ENCODE data around the gene TCF7L1.

The TCF7L1 gene, protein sequence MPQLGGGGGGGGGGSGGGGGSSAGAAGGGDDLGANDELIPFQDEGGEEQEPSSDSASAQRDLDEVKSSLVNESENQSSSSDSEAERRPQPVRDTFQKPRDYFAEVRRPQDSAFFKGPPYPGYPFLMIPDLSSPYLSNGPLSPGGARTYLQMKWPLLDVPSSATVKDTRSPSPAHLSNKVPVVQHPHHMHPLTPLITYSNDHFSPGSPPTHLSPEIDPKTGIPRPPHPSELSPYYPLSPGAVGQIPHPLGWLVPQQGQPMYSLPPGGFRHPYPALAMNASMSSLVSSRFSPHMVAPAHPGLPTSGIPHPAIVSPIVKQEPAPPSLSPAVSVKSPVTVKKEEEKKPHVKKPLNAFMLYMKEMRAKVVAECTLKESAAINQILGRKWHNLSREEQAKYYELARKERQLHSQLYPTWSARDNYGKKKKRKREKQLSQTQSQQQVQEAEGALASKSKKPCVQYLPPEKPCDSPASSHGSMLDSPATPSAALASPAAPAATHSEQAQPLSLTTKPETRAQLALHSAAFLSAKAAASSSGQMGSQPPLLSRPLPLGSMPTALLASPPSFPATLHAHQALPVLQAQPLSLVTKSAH

DNA sequence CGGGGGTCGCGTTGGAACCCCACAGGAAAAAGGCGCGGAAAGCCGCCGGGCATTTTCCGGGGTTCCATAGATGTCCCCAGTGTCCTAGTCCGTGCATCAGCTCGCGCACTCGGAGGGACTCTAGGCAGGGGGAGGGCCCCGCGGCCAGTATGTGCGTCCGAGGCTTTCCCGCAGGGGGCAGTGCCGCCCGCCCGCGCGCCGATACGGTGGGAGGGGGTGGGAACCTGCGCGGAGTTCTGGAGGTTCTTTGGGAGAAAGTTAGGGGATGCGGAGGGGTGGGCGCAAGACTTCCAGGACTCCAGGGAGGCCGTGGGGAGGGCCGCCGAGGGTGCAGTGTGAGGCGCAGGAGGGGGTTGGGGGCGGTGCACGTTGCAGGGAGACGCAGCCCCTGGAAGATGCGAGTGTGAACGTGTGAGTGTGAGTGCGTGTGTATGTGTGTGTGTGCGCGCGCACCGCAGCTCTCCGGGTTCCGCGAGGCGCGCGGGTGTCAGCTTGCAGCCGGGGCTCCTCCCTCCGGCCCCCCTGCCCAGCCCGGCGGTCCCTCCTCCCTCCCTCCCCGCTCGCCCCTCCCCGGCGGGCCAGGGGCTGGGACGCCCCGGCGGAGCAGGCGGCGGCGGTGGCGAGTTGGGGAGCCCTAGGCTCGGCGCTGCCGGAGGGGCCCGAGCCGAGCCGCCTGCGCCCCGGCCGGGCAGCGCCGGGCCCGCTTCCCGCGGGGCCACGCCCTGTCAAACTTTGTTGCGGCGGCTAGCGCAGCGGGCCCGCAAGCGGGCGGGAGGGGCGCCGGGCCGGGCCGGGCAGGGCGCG, at the start of gene TCF7L1:
Gene TCF7L1 (plus strand): TSS at position 559 of the 804 bp plus-strand sequence. CDS start 293 bp downstream, outside the sequence.
- TF ChIP-seq, protein P1, sequence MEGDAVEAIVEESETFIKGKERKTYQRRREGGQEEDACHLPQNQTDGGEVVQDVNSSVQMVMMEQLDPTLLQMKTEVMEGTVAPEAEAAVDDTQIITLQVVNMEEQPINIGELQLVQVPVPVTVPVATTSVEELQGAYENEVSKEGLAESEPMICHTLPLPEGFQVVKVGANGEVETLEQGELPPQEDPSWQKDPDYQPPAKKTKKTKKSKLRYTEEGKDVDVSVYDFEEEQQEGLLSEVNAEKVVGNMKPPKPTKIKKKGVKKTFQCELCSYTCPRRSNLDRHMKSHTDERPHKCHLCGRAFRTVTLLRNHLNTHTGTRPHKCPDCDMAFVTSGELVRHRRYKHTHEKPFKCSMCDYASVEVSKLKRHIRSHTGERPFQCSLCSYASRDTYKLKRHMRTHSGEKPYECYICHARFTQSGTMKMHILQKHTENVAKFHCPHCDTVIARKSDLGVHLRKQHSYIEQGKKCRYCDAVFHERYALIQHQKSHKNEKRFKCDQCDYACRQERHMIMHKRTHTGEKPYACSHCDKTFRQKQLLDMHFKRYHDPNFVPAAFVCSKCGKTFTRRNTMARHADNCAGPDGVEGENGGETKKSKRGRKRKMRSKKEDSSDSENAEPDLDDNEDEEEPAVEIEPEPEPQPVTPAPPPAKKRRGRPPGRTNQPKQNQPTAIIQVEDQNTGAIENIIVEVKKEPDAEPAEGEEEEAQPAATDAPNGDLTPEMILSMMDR (IDR thresholded peaks at IDR 0.05; ENCODE audit: low read depth, low read length), result peak; percentile 93
- DNase-seq (ENCODE audit: low read depth, low spot score), result peak; percentile 89
- H3K4me3 ChIP-seq (ENCODE audit: low read depth, low read length), result peak within 1 kb of the TSS; percentile 69

DNA sequence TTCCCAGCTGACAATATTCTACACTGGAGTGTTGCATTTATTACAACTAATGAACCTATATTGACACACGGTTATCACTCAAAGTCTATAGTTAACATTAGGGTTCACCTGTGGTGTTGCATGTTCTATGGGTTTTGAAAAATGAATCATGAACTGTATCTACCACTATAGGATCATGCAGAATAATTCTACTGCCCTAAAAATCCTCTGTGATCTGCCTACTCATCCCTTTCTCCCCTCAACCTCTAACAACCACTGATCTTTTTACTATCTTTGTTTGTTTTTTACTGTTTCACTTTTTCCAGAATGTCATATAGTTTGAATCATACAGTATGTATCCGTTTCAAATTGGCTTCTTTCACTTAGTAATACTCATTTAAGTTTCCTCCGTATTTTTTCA, 47.6 kb upstream of the TCF7L1 start:
- in situ Hi-C loops (cut with HindIII; ENCODE audit: low sequenced_read_pairs), result no loop called here
- no peak overlapping the region for H3K4me3 ChIP-seq (ENCODE audit: low read depth, low read length)
- TF ChIP-seq, protein P1 (IDR thresholded peaks at IDR 0.05; ENCODE audit: low read depth, low read length), result no peak
- no peak for DNase-seq (ENCODE audit: low read depth, low spot score)

More for the DNA sequence above, at the start of gene TCF7L1:
- in situ Hi-C loops (cut with HindIII; ENCODE audit: low sequenced_read_pairs), result no loop called here

DNA sequence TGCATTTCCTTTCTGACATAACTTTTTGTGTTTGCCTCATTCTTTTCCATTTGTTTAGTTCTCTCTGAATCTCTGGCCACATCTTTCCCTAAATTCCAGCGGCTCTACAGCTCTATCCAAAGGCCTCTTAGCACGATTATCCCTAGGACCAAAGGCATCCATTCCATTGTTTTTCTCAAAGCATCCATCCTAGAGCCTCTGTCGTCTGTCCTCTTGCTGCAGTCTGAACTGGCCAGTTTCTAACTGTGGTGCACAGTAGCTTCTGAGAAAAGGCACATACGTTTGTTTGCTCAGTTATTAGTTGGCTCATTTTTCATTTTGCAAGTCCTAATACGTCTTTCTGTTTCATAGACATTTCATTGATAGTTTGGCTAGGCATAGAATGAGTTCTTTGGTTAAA, 45.7 kb upstream of the TCF7L1 start:
- TF ChIP-seq, protein P1 (IDR thresholded peaks at IDR 0.05; ENCODE audit: low read depth, low read length), result no peak
- in situ Hi-C loops (cut with HindIII; ENCODE audit: low sequenced_read_pairs), result no loop called here
- no peak overlapping the region for H3K4me3 ChIP-seq (ENCODE audit: low read depth, low read length)
- no peak for DNase-seq (ENCODE audit: low read depth, low spot score)

DNA sequence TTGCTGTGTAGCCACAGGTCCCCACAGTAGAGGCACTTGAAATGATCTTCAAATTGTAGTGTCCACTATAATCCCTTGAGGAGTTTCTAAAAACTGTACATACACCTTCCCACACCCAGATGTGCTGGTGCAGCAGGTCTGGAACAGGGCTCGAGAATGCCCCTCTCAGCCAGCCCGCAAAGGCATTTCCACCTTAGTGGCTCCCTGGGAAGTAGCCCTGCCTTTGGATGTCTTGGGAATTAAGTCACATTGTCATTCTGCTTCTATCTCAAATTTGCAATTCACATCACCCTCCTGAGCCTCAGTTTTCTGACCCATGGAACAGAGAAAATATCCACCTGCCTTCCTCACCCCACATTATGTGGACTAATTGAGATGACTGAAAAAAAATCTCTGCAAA, 44.3 kb upstream of the TCF7L1 start:
- in situ Hi-C loops (cut with HindIII; ENCODE audit: low sequenced_read_pairs), result no loop called here
- no peak overlapping the region for H3K4me3 ChIP-seq (ENCODE audit: low read depth, low read length)
- TF ChIP-seq, protein P1 (IDR thresholded peaks at IDR 0.05; ENCODE audit: low read depth, low read length), result no peak
- DNase-seq (ENCODE audit: low read depth, low spot score), result no peak

DNA sequence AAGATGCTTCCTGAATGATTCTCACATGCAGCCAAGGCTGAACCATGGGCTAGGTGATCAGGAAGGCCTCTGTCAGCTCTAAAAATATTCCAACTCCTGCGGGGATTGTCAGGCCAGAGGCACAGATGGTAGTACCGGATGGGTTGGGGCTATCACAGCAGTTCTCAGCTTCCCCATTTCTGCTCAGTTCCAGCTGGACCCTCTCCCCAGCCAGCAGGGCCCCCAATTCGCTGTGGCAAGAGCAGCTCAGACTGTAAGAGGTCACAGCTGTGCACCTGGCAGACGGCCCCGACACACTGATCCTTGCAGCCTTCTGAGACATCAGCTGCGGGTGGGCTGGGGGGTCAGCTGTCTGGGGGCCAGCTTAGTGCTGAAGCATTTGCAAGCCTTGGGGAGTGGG, 43.6 kb upstream of the TCF7L1 start:
- in situ Hi-C loops (cut with HindIII; ENCODE audit: low sequenced_read_pairs), result no loop called here

DNA sequence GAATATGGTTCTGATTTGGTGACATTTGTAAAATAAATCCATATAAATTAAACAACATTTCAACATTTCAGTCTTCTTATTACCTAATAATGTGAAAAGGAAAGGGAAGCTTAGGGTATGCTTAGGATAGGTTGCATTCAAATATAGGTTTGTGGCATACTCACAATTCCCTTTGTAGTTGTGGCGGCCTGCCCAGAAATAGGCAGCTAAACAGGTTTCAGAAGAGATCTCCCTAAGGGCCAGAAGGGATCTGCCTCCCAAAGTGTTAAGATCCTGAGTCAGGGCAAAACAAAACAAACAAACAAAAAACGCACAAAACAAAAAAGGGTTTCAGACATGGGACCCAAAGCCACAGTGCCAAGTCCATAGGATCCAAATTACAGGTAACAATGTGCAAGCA, 41.4 kb upstream of the TCF7L1 start:
- H3K4me3 ChIP-seq (ENCODE audit: low read depth, low read length), result no peak overlapping the region
- TF ChIP-seq, protein P1 (IDR thresholded peaks at IDR 0.05; ENCODE audit: low read depth, low read length), result no peak
- in situ Hi-C loops (cut with HindIII; ENCODE audit: low sequenced_read_pairs), result no loop called here
- no peak for DNase-seq (ENCODE audit: low read depth, low spot score)

More for the DNA sequence above, 43.6 kb upstream of the TCF7L1 start:
- no peak for DNase-seq (ENCODE audit: low read depth, low spot score)
- TF ChIP-seq, protein P1 (IDR thresholded peaks at IDR 0.05; ENCODE audit: low read depth, low read length), result no peak
- no peak overlapping the region for H3K4me3 ChIP-seq (ENCODE audit: low read depth, low read length)
